Measurements from ENCODE around the gene EPC1.
A peak's percentile ranks its signal among the peaks of the same experiment; 100 is the strongest.
"Not testable (repeated sequence)": the region's sequence is repeated elsewhere in the genome, so short reads cannot be mapped to it uniquely, and the experiment has no call there.

Gene EPC1

DNA sequence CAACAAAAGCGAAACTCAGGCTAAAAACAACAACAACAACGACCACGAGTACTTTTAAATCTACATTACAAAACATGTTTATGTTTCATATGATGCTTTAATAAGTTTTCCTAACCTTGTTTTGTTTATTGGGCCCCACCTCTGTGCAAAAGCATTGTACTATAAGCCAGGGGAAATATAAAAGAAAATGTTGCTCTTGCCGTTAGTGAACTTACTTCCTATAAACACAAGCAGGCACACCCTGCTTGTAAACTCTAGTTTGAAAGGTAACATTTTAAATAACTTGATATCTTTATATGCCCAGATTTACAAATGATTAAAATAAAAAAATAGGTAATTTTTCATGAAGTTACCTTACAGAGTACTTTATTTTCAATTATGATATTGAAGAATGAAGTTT, 19.2 kb upstream of the EPC1 start:
- no peaks in the 10 kb centered on the region for H3K27me3 ChIP-seq (ENCODE audit: insufficient read depth, low read length)
- no peak overlapping the region for H3K4me3 ChIP-seq (ENCODE audit: low read length)
- H3K36me3 ChIP-seq (ENCODE audit: insufficient read depth, low read length), result peaks cover 7% of the 10 kb centered on the region
- H3K9me3 ChIP-seq (ENCODE audit: low read length), result no peaks in the 10 kb centered on the region
- H3K4me1 ChIP-seq (ENCODE audit: insufficient read depth, low read length), result no peaks in the 10 kb centered on the region
- H2AFZ ChIP-seq (ENCODE audit: low read depth, low read length), result no peak overlapping the region

DNA sequence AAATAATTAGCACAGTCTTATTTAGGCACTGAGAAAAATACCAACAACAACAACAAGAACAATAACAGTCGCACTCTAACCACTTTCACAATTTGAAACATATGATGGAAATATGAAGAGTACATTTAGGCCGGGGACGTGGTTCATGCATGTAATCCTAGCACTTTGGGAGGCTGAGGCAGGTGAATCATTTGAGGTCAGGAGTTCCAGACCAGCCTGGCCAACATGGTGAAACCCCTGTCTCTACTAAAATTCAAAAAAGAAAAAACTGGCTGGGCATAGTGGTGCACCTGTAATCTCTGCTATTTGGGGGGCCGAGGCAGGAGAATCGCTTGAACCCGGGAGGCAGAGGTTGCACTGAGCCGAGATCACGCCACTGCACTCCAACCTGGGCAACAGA, 18.4 kb upstream of the EPC1 start:
- not testable (repeated sequence) for H3K4me3 ChIP-seq (ENCODE audit: low read length); H3K9me3 ChIP-seq (ENCODE audit: low read length); H3K36me3 ChIP-seq (ENCODE audit: insufficient read depth, low read length); H3K27me3 ChIP-seq (ENCODE audit: insufficient read depth, low read length); H2AFZ ChIP-seq (ENCODE audit: low read depth, low read length); H3K4me1 ChIP-seq (ENCODE audit: insufficient read depth, low read length)

DNA sequence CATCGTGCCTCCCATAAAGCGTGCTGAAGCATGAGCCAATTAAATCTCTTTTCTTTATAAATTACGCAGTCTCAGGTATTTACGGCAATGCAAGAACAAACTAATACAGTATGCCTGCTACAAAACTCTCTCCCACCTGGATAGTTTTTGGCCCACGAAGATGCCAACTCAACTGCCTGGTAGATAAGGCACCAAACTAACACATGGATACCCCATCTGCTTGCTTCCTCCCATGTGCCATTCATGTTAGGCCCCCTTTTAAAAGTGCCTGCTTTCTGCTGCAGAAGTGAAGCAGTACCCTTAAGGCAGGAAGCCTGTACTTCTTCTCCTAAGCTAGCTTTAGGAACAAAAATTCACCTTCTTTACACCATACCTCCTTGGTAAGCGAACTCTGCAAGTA, 15.6 kb upstream of the EPC1 start:
- Histone ChIP-seq H3K36me3 (ENCODE audit: insufficient read depth, low read length) (peaks cover 7% of the 10 kb centered on the region), H2AFZ (ENCODE audit: low read depth, low read length) (no peak overlapping the region), H3K4me3 (ENCODE audit: low read length) (no peak overlapping the region), H3K4me1 (ENCODE audit: insufficient read depth, low read length) (no peaks in the 10 kb centered on the region), H3K27me3 (ENCODE audit: insufficient read depth, low read length) (no peaks in the 10 kb centered on the region), H3K9me3 (ENCODE audit: low read length) (peaks cover 5% of the 10 kb centered on the region)

DNA sequence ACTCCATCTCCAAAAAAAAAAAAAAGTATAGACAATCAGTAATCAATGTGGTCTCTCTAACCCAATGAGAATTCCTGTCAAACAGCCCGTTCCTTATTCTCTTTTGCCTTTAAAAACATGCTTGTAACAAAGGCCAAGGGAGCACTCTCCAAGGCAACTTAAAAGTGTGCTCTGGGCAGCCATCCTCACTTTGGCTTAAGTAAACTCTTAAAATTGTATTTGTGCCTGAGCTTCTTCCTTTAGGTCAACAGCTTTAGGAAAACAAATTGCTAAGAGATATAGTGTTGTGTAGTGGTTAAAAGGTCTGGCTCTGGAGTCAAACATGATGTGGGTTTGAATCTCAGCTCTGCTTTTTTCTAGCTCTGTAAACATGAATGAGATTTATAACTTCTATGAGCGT, 13.9 kb upstream of the EPC1 start:
- H3K4me1 ChIP-seq (ENCODE audit: insufficient read depth, low read length), result no peaks in the 10 kb centered on the region
- peaks cover 7% of the 10 kb centered on the region for H3K36me3 ChIP-seq (ENCODE audit: insufficient read depth, low read length)
- H3K9me3 ChIP-seq (ENCODE audit: low read length), result peaks cover 5% of the 10 kb centered on the region
- H3K4me3 ChIP-seq (ENCODE audit: low read length), result no peak overlapping the region
- no peaks in the 10 kb centered on the region for H3K27me3 ChIP-seq (ENCODE audit: insufficient read depth, low read length)
- H2AFZ ChIP-seq (ENCODE audit: low read depth, low read length), result no peak overlapping the region

DNA sequence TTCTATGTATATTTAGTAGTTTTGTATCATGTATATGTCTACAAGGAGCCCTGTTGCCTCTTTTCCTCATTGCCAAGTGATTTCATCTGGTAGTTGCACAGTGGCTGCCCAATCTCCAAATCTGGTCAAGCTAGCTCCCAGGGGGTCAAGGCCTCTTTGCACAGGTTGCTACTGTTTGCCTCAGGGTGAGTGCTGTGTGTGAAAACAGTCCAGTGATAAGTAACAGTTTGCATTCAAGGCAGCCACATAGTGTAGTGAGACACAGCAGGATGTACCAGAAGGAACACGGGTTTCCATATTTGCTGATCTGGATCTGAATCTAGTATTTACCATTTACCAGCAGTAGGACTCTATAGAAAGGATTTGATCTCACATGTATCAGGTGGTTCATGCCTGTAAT, 13.3 kb upstream of the EPC1 start:
- Histone ChIP-seq H3K4me1 (ENCODE audit: insufficient read depth, low read length) (no peaks in the 10 kb centered on the region), H3K9me3 (ENCODE audit: low read length) (peaks cover 7% of the 10 kb centered on the region), H3K36me3 (ENCODE audit: insufficient read depth, low read length) (peaks cover 7% of the 10 kb centered on the region), H3K27me3 (ENCODE audit: insufficient read depth, low read length) (no peaks in the 10 kb centered on the region), H2AFZ (ENCODE audit: low read depth, low read length) (no peak overlapping the region), H3K4me3 (ENCODE audit: low read length) (no peak overlapping the region)

DNA sequence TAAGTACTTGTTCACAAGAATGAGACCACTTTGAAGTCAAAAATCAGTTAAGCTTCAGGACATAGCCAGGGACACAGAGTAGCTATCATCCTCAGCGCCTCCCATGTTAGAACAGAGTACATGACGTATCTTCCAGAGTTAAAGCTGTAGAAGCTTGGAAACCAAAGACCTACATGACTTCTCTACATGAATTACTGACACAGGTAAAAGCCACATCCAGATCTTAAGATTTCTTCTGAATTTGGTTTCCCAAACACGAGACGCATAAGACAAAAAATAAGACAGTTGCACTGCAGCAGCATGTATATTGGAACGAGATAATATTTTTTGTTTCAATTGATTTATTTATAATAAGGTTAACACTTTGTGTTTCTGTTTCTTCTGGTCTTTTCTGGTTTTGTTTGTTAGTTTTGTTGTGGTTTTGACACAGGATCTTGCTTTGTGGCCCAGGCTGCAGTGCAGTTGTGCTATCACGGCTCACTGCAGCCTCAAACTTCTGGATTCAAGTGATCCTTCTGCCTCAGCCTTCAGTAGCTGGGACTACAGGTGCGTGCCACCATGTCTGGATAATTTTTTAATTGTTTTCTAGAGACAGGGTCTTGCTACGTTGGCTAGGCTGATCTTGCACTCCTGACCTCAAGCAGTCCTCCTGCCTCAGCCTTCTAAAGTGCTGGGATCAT, 10.2 kb upstream of the EPC1 start:
- Histone ChIP-seq H3K36me3 (ENCODE audit: insufficient read depth, low read length) (peaks cover 8% of the 10 kb centered on the region), H3K9me3 (ENCODE audit: low read length) (peaks cover 12% of the 10 kb centered on the region), H3K4me3 (ENCODE audit: low read length) (no peak overlapping the region), H2AFZ (ENCODE audit: low read depth, low read length) (no peak overlapping the region), H3K4me1 (ENCODE audit: insufficient read depth, low read length) (no peaks in the 10 kb centered on the region), H3K27me3 (ENCODE audit: insufficient read depth, low read length) (no peaks in the 10 kb centered on the region)

DNA sequence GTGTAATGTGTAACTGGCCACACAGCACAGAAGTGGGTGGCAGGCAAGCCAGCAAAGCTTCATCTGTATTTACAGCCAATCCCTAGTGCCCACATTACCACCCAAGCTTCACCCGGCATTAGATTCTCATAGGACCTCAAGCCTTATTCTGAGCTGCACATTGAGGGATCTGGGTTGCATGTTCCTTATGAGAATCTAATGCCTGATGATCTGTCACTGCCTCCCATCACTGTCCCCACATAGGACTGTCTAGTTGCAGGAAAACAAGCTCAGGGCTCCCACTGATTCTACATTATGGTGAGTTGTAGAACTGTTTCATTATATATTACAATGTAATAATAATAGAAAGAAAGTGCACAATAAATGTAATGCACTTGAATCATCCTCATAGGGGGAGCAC, 7.7 kb upstream of the EPC1 start:
- H3K9me3 ChIP-seq (ENCODE audit: low read length); H2AFZ ChIP-seq (ENCODE audit: low read depth, low read length); H3K36me3 ChIP-seq (ENCODE audit: insufficient read depth, low read length); H3K27me3 ChIP-seq (ENCODE audit: insufficient read depth, low read length); H3K4me1 ChIP-seq (ENCODE audit: insufficient read depth, low read length); H3K4me3 ChIP-seq (ENCODE audit: low read length): not testable (repeated sequence)

DNA sequence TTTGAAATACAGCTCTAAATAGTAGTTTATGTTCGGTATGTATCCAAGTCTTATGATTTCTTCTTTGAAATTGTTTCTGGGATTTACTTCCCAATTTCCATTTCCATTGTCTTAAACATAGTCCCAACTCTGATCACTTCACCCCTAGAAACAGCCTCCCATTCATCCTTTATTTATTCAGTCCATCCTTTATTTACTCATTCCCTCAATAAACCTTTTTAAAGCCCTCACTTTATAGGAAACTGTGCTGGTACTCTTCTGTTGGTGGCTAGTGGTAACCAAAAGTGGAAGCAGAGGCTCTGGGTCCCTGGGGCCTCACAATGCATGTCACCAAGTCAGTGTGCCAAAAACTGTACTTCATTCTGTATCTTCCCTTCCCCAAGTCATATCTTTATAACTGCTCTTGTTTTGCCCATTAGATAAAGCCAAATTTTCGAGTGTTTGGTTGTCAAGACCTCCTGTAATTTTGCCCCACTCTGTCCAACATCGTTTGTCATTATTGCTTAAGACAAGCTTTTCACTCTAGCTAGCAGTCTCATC, 3.9 kb upstream of the EPC1 start:
- Histone ChIP-seq H2AFZ (ENCODE audit: low read depth, low read length) (no peak overlapping the region), H3K9me3 (ENCODE audit: low read length) (peaks cover 7% of the 10 kb centered on the region), H3K4me1 (ENCODE audit: insufficient read depth, low read length) (peaks cover 8% of the 10 kb centered on the region), H3K4me3 (ENCODE audit: low read length) (no peak overlapping the region), H3K36me3 (ENCODE audit: insufficient read depth, low read length) (peaks cover 5% of the 10 kb centered on the region), H3K27me3 (ENCODE audit: insufficient read depth, low read length) (no peaks in the 10 kb centered on the region)

DNA sequence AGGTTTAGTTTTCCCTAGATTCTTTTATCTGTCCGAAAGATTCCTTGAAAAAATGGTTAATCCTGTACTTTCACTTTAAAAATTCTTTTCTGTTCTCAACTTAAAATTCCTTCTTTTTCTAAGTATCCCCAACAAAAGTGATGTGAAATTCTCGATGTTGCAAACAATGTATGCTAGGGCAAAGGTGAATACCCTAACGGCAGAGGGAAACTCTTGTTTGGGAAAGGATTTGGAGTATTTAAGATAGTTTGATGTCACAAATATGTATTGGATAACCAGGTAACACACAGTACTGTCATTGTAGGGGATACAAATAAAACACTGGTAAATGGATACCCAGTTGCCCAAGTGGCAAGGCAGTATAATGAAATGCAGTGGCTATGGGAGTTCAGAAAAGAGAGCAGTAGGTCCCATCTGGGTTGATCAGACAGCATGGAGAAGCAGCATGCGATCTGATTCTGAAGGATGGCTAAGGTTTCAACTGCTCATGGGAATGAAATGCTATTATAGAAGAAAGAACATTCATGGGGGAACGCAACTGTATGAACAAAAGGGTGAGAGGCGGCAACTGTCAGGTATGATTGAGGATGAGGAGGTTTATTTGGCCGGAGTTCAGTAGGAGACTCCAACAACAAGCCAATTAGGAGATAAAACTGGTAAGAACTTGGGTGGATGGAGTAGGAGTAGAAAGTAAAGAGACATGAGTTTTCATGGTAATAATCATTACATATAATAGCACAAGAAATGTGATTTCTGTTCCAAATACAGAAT, 3.2 kb upstream of the EPC1 start:
- Histone ChIP-seq H3K36me3 (ENCODE audit: insufficient read depth, low read length) (peaks cover 5% of the 10 kb centered on the region), H2AFZ (ENCODE audit: low read depth, low read length) (no peak overlapping the region), H3K4me3 (ENCODE audit: low read length) (no peak overlapping the region), H3K9me3 (ENCODE audit: low read length) (peaks cover 6% of the 10 kb centered on the region), H3K27me3 (ENCODE audit: insufficient read depth, low read length) (no peaks in the 10 kb centered on the region), H3K4me1 (ENCODE audit: insufficient read depth, low read length) (peaks cover 10% of the 10 kb centered on the region)

DNA sequence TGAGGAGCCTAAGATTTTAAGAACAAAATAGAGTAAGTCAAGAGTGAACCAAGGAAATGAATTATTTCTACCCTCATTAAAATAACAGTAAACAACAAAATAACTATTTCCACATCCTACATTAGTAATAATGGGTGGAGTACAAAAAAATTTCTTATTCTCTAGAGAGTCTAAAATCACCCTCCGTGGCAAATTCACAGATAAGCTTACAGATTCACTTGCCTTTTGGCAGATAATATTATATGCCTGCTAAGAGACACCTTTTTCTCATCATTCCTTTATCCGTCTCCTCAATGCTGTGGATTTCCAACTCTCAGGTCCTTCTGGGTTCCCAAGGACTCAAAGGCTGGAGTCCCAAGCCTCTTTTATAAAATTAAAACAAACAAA, 2.2 kb upstream of the EPC1 start:
- Histone ChIP-seq H2AFZ (ENCODE audit: low read depth, low read length) (no peak overlapping the region), H3K27me3 (ENCODE audit: insufficient read depth, low read length) (no peaks in the 10 kb centered on the region), H3K9me3 (ENCODE audit: low read length) (no peaks in the 10 kb centered on the region), H3K4me3 (ENCODE audit: low read length) (no peak overlapping the region), H3K4me1 (ENCODE audit: insufficient read depth, low read length) (peaks cover 16% of the 10 kb centered on the region), H3K36me3 (ENCODE audit: insufficient read depth, low read length) (no peaks in the 10 kb centered on the region)

DNA sequence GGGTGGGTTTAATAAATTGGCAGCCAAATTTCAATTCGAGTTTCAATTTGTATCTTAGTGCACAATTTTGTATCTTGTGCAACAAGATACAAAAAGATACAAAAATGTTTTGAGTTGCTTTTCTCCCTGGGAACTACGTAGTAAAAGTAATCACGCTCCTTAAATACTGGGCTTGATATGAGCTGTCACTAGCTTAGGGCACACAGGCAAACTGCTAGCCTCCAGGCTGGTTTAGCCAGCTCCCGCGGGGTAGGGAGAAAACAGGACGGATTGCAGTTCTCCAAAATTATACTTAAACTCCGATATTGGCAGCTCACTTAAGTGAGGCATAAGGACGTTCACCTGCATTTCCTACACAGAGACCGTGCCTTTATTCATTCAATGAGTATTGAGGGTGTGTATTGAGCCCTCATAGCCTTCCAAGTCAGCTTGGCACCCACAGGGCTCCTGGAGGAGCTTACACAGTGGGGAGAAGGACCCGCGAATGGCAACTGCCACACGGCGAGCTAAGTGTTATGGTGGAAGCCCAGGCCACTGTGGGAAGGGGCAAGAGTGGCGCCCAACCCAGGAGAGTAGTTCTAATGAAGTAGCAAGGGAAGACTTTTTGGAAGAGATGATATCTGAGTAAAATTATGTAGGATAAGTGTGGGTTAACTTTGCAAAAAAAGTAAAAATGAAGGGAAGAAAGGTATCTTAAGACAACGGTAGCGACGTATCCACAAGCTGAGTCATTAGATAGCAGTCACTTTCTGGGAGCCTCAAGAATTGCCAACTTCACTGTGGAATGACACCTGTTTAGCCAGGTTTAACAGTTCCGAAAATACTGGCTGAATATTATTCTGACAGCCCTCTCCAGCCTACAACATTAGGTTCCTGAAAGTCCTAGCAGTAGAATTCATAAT, 1.6 kb upstream of the EPC1 start:
- peaks cover 4% of the 10 kb centered on the region for H3K36me3 ChIP-seq (ENCODE audit: insufficient read depth, low read length)
- no peaks in the 10 kb centered on the region for H3K9me3 ChIP-seq (ENCODE audit: low read length)
- no peak overlapping the region for H2AFZ ChIP-seq (ENCODE audit: low read depth, low read length)
- H3K4me3 ChIP-seq (ENCODE audit: low read length), result peak overlapping the region; percentile 97
- H3K27me3 ChIP-seq (ENCODE audit: insufficient read depth, low read length), result no peaks in the 10 kb centered on the region
- H3K4me1 ChIP-seq (ENCODE audit: insufficient read depth, low read length), result peaks cover 16% of the 10 kb centered on the region

DNA sequence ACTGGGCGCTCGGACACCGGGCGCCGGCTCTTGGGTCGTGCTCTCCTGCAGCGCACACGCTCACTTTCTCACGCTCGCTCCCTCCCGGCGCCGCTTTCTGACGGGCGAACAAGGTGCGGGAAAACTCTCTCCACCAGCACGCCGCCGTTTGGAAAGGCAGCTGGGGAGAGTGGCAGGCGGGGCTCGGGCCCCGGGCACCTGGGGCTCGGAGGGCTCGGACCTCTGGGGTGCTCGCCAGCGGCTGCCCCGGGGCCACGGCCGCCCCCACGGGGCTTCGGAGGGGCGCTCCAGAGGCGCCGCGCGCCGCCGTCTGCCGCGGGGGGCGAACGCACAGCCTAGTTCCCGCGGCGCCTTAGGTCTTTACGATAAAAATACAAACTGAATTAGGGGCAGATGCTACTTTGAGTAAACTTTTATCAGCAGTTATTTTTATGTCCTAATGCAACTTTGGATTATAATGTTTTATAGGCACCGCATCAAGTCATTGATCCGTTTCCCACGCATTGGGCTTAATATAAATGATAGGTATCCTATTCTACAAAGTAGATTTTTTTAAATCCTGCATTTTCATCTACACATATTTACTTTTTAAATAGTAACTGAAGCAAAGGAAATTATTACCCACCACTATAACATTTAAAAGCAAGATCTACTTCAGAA, 535 bp upstream of the EPC1 start:
- H3K27me3 ChIP-seq (ENCODE audit: insufficient read depth, low read length), result no peaks in the 10 kb centered on the region
- H3K36me3 ChIP-seq (ENCODE audit: insufficient read depth, low read length), result peaks cover 7% of the 10 kb centered on the region
- peaks cover 16% of the 10 kb centered on the region for H3K4me1 ChIP-seq (ENCODE audit: insufficient read depth, low read length)
- H3K9me3 ChIP-seq (ENCODE audit: low read length), result no peaks in the 10 kb centered on the region
- H3K4me3 ChIP-seq (ENCODE audit: low read length), result peak overlapping the region; percentile 97
- no peak overlapping the region for H2AFZ ChIP-seq (ENCODE audit: low read depth, low read length)

Measured in neuron (in vitro differentiated cells).